ENCODE data around the gene PANX1. TPM values are rescaled to one million over a fixed set of nuclear protein-coding genes. Genes with fewer than 3 reads are reported as not detected.
"Not testable (repeated sequence)": the region's sequence is repeated elsewhere in the genome, so short reads cannot be mapped to it uniquely, and the experiment has no call there.

PANX1 gene
- 13.5 TPM for total RNA-seq

- DNase-seq (ENCODE audit: low spot score) = peak; percentile 71
Measured at GRCh38 chr11:94128746-94129511, at the start of gene PANX1. Gene PANX1 (plus strand): TSS chr11:94128841. CDS start chr11:94129313, 472 bp downstream.

GRCh38 chr11:94084164-94084563, 44.5 kb upstream of the PANX1 start:
- DNase-seq (ENCODE audit: low spot score) = no peak

GRCh38 chr11:94088906-94089305, 39.7 kb upstream of the PANX1 start:
- no peak for DNase-seq (ENCODE audit: low spot score)

GRCh38 chr11:94089341-94089740, 39.3 kb upstream of the PANX1 start:
- no peak for DNase-seq (ENCODE audit: low spot score)

- no peak for DNase-seq (ENCODE audit: low spot score)
Measured at GRCh38 chr11:94090401-94090800, 38.2 kb upstream of the PANX1 start.

GRCh38 chr11:94091091-94091490, 37.5 kb upstream of the PANX1 start:
- no peak for DNase-seq (ENCODE audit: low spot score)

- no peak for DNase-seq (ENCODE audit: low spot score)
Measured at GRCh38 chr11:94100253-94100652, 28.4 kb upstream of the PANX1 start.

- no peak for DNase-seq (ENCODE audit: low spot score)
Measured at GRCh38 chr11:94103471-94103870, 25.2 kb upstream of the PANX1 start.

GRCh38 chr11:94104734-94105133, 23.9 kb upstream of the PANX1 start:
- DNase-seq (ENCODE audit: low spot score) = no peak

GRCh38 chr11:94106716-94107115, 21.9 kb upstream of the PANX1 start:
- DNase-seq (ENCODE audit: low spot score) = no peak

GRCh38 chr11:94107363-94107762, 21.3 kb upstream of the PANX1 start:
- DNase-seq (ENCODE audit: low spot score) = no peak

GRCh38 chr11:94111241-94111640, 17.4 kb upstream of the PANX1 start:
- no peak for DNase-seq (ENCODE audit: low spot score)

- DNase-seq (ENCODE audit: low spot score) = no peak
Measured at GRCh38 chr11:94111660-94112059, 17.0 kb upstream of the PANX1 start.

GRCh38 chr11:94112206-94112953, 16.3 kb upstream of the PANX1 start:
- DNase-seq (ENCODE audit: low spot score) = no peak

- DNase-seq (ENCODE audit: low spot score) = no peak
Measured at GRCh38 chr11:94117197-94117574, 11.5 kb upstream of the PANX1 start.

GRCh38 chr11:94117871-94118270, 10.8 kb upstream of the PANX1 start:
- DNase-seq (ENCODE audit: low spot score) = no peak

GRCh38 chr11:94119676-94120075, 9.0 kb upstream of the PANX1 start:
- DNase-seq (ENCODE audit: low spot score) = not testable (repeated sequence)

- not testable (repeated sequence) for DNase-seq (ENCODE audit: low spot score)
Measured at GRCh38 chr11:94120516-94120915, 8.1 kb upstream of the PANX1 start.

- no peak for DNase-seq (ENCODE audit: low spot score)
Measured at GRCh38 chr11:94120946-94121345, 7.7 kb upstream of the PANX1 start.

- no peak for DNase-seq (ENCODE audit: low spot score)
Measured at GRCh38 chr11:94125407-94126115, 3.1 kb upstream of the PANX1 start.

- DNase-seq (ENCODE audit: low spot score) = no peak
Measured at GRCh38 chr11:94127638-94128037, 1.0 kb upstream of the PANX1 start.

- DNase-seq (ENCODE audit: low spot score) = peak; percentile 24
Measured at GRCh38 chr11:94128291-94128745, 323 bp upstream of the PANX1 start.

All from mucosa of gallbladder (tissue), 1 donor.